H1 (cell line): Measurements from ENCODE around the gene DHRS9. TPM values are rescaled to one million over a fixed set of nuclear protein-coding genes. Genes with fewer than 3 reads are reported as not detected.

Source experiments
- CTCF ChIA-PET: fragments of 300-600 bp; sonication (Branson Sonifier 250); formaldehyde crosslinking; loops from one replicate; lab custom pipeline; 2021; ENCODE audit not compliant: partially characterized antibody; lab: Charles Lee
- POLR2A ChIA-PET: fragments of 300-600 bp; sonication (Branson Sonifier 250); formaldehyde crosslinking; loops from one replicate; lab custom pipeline; 2021; ENCODE audit warnings: inconsistent platforms; ENCODE audit not compliant: partially characterized antibody; lab: Charles Lee
- DNase-seq, 2 experiments: peaks; one replicate each; pipeline versions ENCODE4 v3.0.0 to v3.0.0-alpha.2; 2010 to 2022; ENCODE audit warnings: low spot score in 2 of 2, low read depth in 1 of 2, mixed read lengths in 1 of 2
- FAIRE-seq: peaks from 2 replicates; lab custom pipeline; 2011; peaks lifted over from hg19 to GRCh38; lab: Jason Lieb, UNC
- H2AFZ ChIP-seq: 2 replicates; pipeline ENCODE4 v1.8.1; 2012; ENCODE audit warnings: low read length, inconsistent platforms
- H2AK5ac ChIP-seq: 2 replicates; pipeline ENCODE4 v1.6.1; 2013; ENCODE audit warnings: low read depth, low read length
- H2BK120ac ChIP-seq: replicated peaks from 2 replicates; pipeline ENCODE3; 2013; ENCODE audit warnings: low read depth, low read length, inconsistent platforms
- H2BK12ac ChIP-seq: 2 replicates; pipeline ENCODE4 v1.6.1; 2013; ENCODE audit warnings: low read depth, low read length
- H2BK15ac ChIP-seq: 2 replicates; pipeline ENCODE4 v1.6.1; 2013; ENCODE audit warnings: low read length
- H2BK20ac ChIP-seq: 2 replicates; pipeline ENCODE4 v1.6.1; 2013; ENCODE audit warnings: low read length
- H2BK5ac ChIP-seq: 2 replicates; pipeline ENCODE4 v1.6.1; 2013; ENCODE audit warnings: low read depth, low read length
- H3K14ac ChIP-seq: 2 replicates; pipeline ENCODE4 v1.6.1; 2013; ENCODE audit warnings: inconsistent platforms; ENCODE audit not compliant: insufficient read length
- H3K18ac ChIP-seq: 2 replicates; pipeline ENCODE4 v1.6.1; 2013; ENCODE audit warnings: low read length; ENCODE audit errors: extremely low read depth
- H3K23ac ChIP-seq: 2 replicates; pipeline ENCODE4 v1.6.1; 2013; ENCODE audit warnings: inconsistent platforms; ENCODE audit not compliant: insufficient read length
- H3K23me2 ChIP-seq: 2 replicates; pipeline ENCODE4 v1.6.1; 2013; ENCODE audit warnings: low read depth, low read length
- H3K27ac ChIP-seq: 2 replicates; pipeline ENCODE4 v1.6.1; 2011; ENCODE audit warnings: low read depth, low read length, inconsistent platforms
- H3K27me3 ChIP-seq, 4 experiments: replicated peaks in 1 of 4; 1 replicate in 1 of 4; 2 replicates in 3 of 4; pipeline versions ENCODE4 v1.6.1 to v1.8.1; 2011 to 2013; ENCODE audit warnings: low read length in 3 of 4, mild to moderate bottlenecking in 3 of 4, inconsistent platforms in 2 of 4, mixed read lengths in 2 of 4, moderate library complexity in 1 of 4; ENCODE audit not compliant: control insufficient read depth in 3 of 4, insufficient read depth in 3 of 4; ENCODE audit errors: extremely low read depth in 1 of 4
- H3K36me3 ChIP-seq, 4 experiments: 2 replicates each; pipeline versions ENCODE4 v1.6.1 to v1.8.1; 2011 to 2013; ENCODE audit warnings: mild to moderate bottlenecking in 4 of 4, low read length in 3 of 4, moderate library complexity in 2 of 4, control low read depth in 1 of 4, inconsistent platforms in 1 of 4; ENCODE audit not compliant: insufficient read depth in 4 of 4, control insufficient read depth in 2 of 4
- H3K4ac ChIP-seq: replicated peaks from 2 replicates; pipeline ENCODE3; 2013; ENCODE audit warnings: low read length, low read depth, mixed read lengths, inconsistent platforms; ENCODE audit not compliant: insufficient read length
- H3K4me1 ChIP-seq, 4 experiments: replicated peaks in 1 of 4; 1 replicate in 1 of 4; 2 replicates in 3 of 4; pipeline versions ENCODE4 v1.6.1 to v1.8.1; 2011 to 2013; ENCODE audit warnings: low read length in 3 of 4, inconsistent platforms in 2 of 4, mixed read lengths in 1 of 4; ENCODE audit not compliant: insufficient read depth in 4 of 4, control insufficient read depth in 3 of 4
- H3K4me2 ChIP-seq, 2 experiments: 2 replicates each; pipeline versions ENCODE4 v1.6.1 to v1.8.1; 2011 to 2013; ENCODE audit warnings: low read depth in 2 of 2, low read length in 2 of 2, control low read depth in 1 of 2, inconsistent platforms in 1 of 2, mild to moderate bottlenecking in 1 of 2; ENCODE audit not compliant: insufficient read depth in 1 of 2
- H3K4me3 ChIP-seq, 4 experiments: fragments of 200-600, 300-600 bp in 1 of 4; sonication (generic), shearing (Covaris generic), sonication (Bioruptor Twin) in 1 of 4; 2 replicates each; pipeline versions ENCODE4 v1.5.1 to v1.8.1; 2011 to 2016; ENCODE audit warnings: low read length in 4 of 4, low read depth in 3 of 4, control low read depth in 2 of 4, inconsistent platforms in 2 of 4, mild to moderate bottlenecking in 2 of 4, mixed read lengths in 1 of 4, moderate library complexity in 1 of 4; ENCODE audit not compliant: insufficient read depth in 2 of 4; ENCODE audit errors: extremely low read depth in 1 of 4
- H3K56ac ChIP-seq: replicated peaks from 2 replicates; pipeline ENCODE3; 2013; ENCODE audit warnings: low read depth, mild to moderate bottlenecking, mixed read lengths, low read length, inconsistent platforms; ENCODE audit not compliant: insufficient read length
- H3K79me1 ChIP-seq: 2 replicates; pipeline ENCODE4 v1.6.1; 2013; ENCODE audit warnings: low read depth, low read length, control low read depth
- H3K79me2 ChIP-seq, 2 experiments: 2 replicates each; pipeline versions ENCODE4 v1.6.1 to v1.8.1; 2012 to 2013; ENCODE audit warnings: low read length in 2 of 2, mild to moderate bottlenecking in 2 of 2, inconsistent platforms in 1 of 2; ENCODE audit not compliant: insufficient read depth in 2 of 2, control insufficient read depth in 1 of 2
- H3K9ac ChIP-seq, 4 experiments: replicated peaks in 1 of 4; 1 replicate in 1 of 4; 2 replicates in 3 of 4; pipeline versions ENCODE4 v1.6.1 to v1.8.1; 2011 to 2013; ENCODE audit warnings: low read depth in 3 of 4, low read length in 3 of 4, control low read depth in 2 of 4, mild to moderate bottlenecking in 2 of 4, moderate library complexity in 2 of 4, inconsistent platforms in 1 of 4; ENCODE audit errors: extremely low read depth in 1 of 4
- H3K9me3 ChIP-seq, 2 experiments: 2 replicates each; pipeline versions ENCODE4 v1.6.1 to v1.8.1; 2012 to 2013; ENCODE audit warnings: mild to moderate bottlenecking in 2 of 2, moderate library complexity in 2 of 2, control low read depth in 1 of 2, inconsistent platforms in 1 of 2, low read depth in 1 of 2, low read length in 1 of 2, mixed read lengths in 1 of 2; ENCODE audit not compliant: insufficient read depth in 2 of 2
- H4K20me1 ChIP-seq, 2 experiments: replicated peaks in 1 of 2; 2 replicates each; pipeline versions ENCODE3 to v1.8.1; 2011 to 2013; ENCODE audit warnings: inconsistent platforms in 2 of 2, low read length in 2 of 2, mild to moderate bottlenecking in 1 of 2; ENCODE audit not compliant: insufficient read depth in 2 of 2, control insufficient read depth in 1 of 2
- H4K5ac ChIP-seq: 2 replicates; pipeline ENCODE4 v1.6.1; 2013; ENCODE audit warnings: low read length, low read depth, mixed read lengths, inconsistent platforms; ENCODE audit not compliant: insufficient read length
- H4K8ac ChIP-seq: 2 replicates; pipeline ENCODE4 v1.8.0; 2013; ENCODE audit warnings: mild to moderate bottlenecking, moderate library complexity, low read length, inconsistent platforms; ENCODE audit not compliant: insufficient read depth; ENCODE audit errors: extremely low read depth
- H4K91ac ChIP-seq: replicated peaks from 2 replicates; pipeline ENCODE3; 2013; ENCODE audit warnings: low read length, mixed read lengths, inconsistent platforms; ENCODE audit not compliant: insufficient read length
- HDAC6 ChIP-seq: IDR thresholded peaks from one replicate; pipeline ENCODE4 v1.7.1; 2012; ENCODE audit warnings: low read depth, mild to moderate bottlenecking, inconsistent platforms, low read length, moderate library complexity
- KDM5A ChIP-seq: fragments of 200-600 bp; IDR thresholded peaks from 2 replicates; pipeline ENCODE4 v1.7.1; 2012; ENCODE audit warnings: mild to moderate bottlenecking, low read length, inconsistent platforms, mixed read lengths
- RNF2 ChIP-seq: fragments of 200-900, 300-1000 bp; sonication (generic); IDR thresholded peaks from 2 replicates; pipeline ENCODE4 v1.7.1; 2016; ENCODE audit warnings: borderline replicate concordance, low read depth, mild to moderate bottlenecking, antibody characterized with exemption, low read length; ENCODE audit not compliant: poor library complexity, severe bottlenecking; ENCODE audit errors: missing control alignments
- WGBS, 2 experiments: shearing (Covaris generic) in 1 of 2; methylation state at CpG; one replicate each; pipeline versions ENCODE4 v1.1.6 to v1.1.7; 2013 to 2015; ENCODE audit warnings: low lambda C conversion rate in 2 of 2, mixed read lengths in 2 of 2, inconsistent platforms in 1 of 2, low coverage in 1 of 2, missing lambda C conversion rate in 1 of 2; ENCODE audit not compliant: insufficient replicate concordance in 2 of 2, insufficient coverage in 1 of 2, insufficient read length in 1 of 2; ENCODE audit errors: extremely low coverage in 1 of 2, missing lambda C conversion rate in 1 of 2; 5-methylcytosine and 5-hydroxymethylcytosine counted together
- polyA plus RNA-seq, 7 experiments: library from polyadenylated mRNA; depleted of rRNA in 3 of 7; stranded (reverse) in 5 of 7; unstranded in 2 of 7; fragments of >200 nt in 5 of 7; fragments of 200-250 nt in 2 of 7; gene quantifications; 1 replicate in 5 of 7; 2 replicates in 1 of 7; 4 replicates in 1 of 7; pipeline versions ENCODE4 v1.2.1 to v1.2.3, GENCODE V29; 2011 to 2013; ENCODE audit warnings: missing spikeins in 2 of 7, mixed read lengths in 2 of 7
- total RNA-seq: library from RNA; stranded (reverse); fragmentation: NEBNext Ultra II Directional; extraction: Animal tissue kit (Norgen Biotek cat#: 25700); gene quantifications from 2 replicates; pipeline ENCODE4 v1.2.1, GENCODE V29; 2021
- TF ChIP-seq, protein P1 (sequence below): IDR thresholded peaks from 2 replicates; pipeline ENCODE4 v1.6.1; 2011; ENCODE audit warnings: low read depth, mild to moderate bottlenecking, low read length; ENCODE audit not compliant: insufficient read depth
- TF ChIP-seq, protein P2 (sequence below): IDR thresholded peaks from 2 replicates; pipeline ENCODE4 v1.6.1; 2012; ENCODE audit warnings: inconsistent platforms

The DHRS9 gene
- total and polyA plus RNA-seq, 2 of the 8 experiments (the other 6 are each of a cell fraction or from before 2014, with no cell fraction given), result not detected

DNA sequence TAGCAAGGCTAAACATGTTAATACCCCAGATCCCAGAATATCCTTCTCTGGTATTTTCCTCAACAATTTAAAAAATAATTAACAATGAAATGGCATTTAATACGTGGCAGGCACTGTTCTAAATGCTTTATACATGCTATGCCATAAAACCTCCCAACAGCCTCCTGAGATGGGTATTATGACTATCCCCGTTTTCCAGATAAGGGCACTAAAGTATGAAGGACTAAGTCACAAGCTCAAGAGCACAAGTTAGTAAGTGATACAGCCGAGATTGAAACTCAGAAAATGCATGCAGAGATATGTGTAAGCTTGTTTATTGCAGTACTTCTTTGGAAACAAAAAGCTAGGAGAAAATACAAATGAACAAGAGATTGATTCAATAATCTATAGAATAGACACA, 46.2 kb upstream of the DHRS9 start:
- Histone ChIP-seq H3K23me2 (no peaks in the 10 kb centered on the region), H3K9me3 (no peaks in the 10 kb centered on the region), H3K27ac (no peak overlapping the region), H2BK5ac (no peak overlapping the region), H2AK5ac (no peak overlapping the region), H3K9ac (no peak overlapping the region), H2BK15ac (no peak overlapping the region), H4K8ac (no peak overlapping the region), H3K4me1 (no peaks in the 10 kb centered on the region), H4K91ac (no peak overlapping the region), H3K36me3 (no peaks in the 10 kb centered on the region), H3K18ac (no peak overlapping the region), H3K27me3 (no peaks in the 10 kb centered on the region), H3K79me1 (no peaks in the 10 kb centered on the region), H3K4me2 (no peak overlapping the region), H3K14ac (no peak overlapping the region), H3K56ac (no peak overlapping the region), H2BK12ac (no peak overlapping the region), H2BK20ac (no peak overlapping the region), H4K5ac (no peak overlapping the region), H3K23ac (no peak overlapping the region), H3K4me3 (no peak overlapping the region), H3K79me2 (no peaks in the 10 kb centered on the region), H2BK120ac (no peak overlapping the region), H4K20me1 (no peaks in the 10 kb centered on the region), H2AFZ (no peak overlapping the region), H3K4ac (no peak overlapping the region)
- ChIA-PET POLR2A (no interaction called here), CTCF (interaction anchor here (0.6 kb wide), 1 partner anchor 128 kb away, joined by 3 read pairs; no protein-coding TSS in a partner anchor)
- DNase-seq (no peak), FAIRE-seq (no peak)
- 88% methylated on average over 3 of the region's 3 CpGs; no CpG with 5 or more reads in 1 of the 2 experiments for WGBS, 2 experiments
- TF ChIP-seq, protein P1, sequence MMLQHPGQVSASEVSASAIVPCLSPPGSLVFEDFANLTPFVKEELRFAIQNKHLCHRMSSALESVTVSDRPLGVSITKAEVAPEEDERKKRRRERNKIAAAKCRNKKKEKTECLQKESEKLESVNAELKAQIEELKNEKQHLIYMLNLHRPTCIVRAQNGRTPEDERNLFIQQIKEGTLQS, result no peak
- no peak for TF ChIP-seq KDM5A
- no peak for TF ChIP-seq RNF2
- TF ChIP-seq, protein P2, sequence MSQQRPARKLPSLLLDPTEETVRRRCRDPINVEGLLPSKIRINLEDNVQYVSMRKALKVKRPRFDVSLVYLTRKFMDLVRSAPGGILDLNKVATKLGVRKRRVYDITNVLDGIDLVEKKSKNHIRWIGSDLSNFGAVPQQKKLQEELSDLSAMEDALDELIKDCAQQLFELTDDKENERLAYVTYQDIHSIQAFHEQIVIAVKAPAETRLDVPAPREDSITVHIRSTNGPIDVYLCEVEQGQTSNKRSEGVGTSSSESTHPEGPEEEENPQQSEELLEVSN, result no peak
- TF ChIP-seq HDAC6, result no peak
